ENCODE results near the gene GLYAT. TPM values are rescaled to one million over a fixed set of nuclear protein-coding genes. Genes with fewer than 3 reads are reported as not detected.
A peak's percentile ranks its signal among the peaks of the same experiment; 100 is the strongest.
"Not testable (repeated sequence)": the region's sequence is repeated elsewhere in the genome, so short reads cannot be mapped to it uniquely, and the experiment has no call there.

The GLYAT gene
- total RNA-seq, 1 donor from 2014 or later: not detected

DNA sequence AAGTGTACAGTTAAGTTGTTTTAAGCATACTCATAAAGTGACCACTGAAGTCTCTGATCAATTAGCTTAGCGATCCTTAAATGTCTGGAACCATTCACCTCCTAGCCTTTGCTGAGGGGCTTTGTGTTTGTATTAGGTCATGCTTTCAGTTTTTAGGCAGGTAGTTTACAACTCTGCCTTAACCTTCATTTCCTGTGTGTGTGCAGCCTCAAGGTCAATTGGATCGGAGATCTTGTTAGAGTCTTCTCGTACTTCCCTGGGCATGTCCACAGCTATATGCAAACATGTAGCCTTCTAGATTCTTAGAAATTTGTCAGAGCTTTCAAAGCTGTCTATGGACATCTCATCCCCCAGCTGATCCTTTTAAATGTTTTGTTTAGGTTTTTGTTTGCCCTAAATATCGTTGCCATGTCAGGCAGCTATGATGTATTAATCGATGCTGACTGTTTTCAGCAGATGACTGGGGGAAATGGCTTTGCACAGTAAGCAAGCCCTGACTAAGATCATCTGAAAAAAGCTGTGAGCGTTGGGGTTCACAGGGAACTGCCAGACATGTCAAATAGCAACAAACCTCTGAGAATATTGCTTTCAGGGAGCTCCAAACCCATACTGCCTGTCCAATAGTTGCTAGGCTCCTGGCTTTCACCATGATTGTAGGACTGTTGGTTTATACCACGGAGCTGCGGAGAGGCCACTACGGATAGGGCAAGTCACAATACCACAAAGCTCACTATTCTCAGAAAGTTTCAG, 45.6 kb downstream of the GLYAT start:
- H3K27ac Mint-ChIP-seq (ENCODE audit: unreplicated experiment): no peak overlapping the region
- peaks cover 15% of the 10 kb centered on the region for H3K27me3 Mint-ChIP-seq (ENCODE audit: low read depth)
- H3K4me1 Mint-ChIP-seq: no peaks in the 10 kb centered on the region
- TF ChIP-seq, protein P1, sequence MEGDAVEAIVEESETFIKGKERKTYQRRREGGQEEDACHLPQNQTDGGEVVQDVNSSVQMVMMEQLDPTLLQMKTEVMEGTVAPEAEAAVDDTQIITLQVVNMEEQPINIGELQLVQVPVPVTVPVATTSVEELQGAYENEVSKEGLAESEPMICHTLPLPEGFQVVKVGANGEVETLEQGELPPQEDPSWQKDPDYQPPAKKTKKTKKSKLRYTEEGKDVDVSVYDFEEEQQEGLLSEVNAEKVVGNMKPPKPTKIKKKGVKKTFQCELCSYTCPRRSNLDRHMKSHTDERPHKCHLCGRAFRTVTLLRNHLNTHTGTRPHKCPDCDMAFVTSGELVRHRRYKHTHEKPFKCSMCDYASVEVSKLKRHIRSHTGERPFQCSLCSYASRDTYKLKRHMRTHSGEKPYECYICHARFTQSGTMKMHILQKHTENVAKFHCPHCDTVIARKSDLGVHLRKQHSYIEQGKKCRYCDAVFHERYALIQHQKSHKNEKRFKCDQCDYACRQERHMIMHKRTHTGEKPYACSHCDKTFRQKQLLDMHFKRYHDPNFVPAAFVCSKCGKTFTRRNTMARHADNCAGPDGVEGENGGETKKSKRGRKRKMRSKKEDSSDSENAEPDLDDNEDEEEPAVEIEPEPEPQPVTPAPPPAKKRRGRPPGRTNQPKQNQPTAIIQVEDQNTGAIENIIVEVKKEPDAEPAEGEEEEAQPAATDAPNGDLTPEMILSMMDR (conservative IDR thresholded peaks at IDR 0.05): no peak
- no peak overlapping the region for H3K4me3 Mint-ChIP-seq
- H3K9me3 Mint-ChIP-seq: peaks cover 8% of the 10 kb centered on the region
- H3K36me3 Mint-ChIP-seq (ENCODE audit: low read depth): no peaks in the 10 kb centered on the region
- DNase-seq (ENCODE audit: low read depth, low spot score): no peak

DNA sequence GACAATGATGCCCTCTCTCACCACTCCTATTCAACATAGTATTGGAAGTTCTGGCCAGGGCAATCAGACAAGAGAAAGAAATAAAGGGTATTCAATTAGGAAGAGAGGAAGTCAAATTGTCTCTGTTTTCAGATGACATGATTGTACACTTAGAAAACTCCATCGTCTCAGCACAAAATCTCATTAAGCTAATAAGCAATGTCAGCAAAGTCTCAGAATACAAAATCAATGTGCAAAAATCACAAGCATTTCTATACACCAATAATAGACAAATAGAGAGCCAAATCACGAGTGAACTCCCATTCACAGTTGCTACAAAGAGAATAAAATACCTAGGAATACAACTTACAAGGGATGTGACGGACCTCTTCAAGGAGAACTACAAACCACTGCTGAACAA, 49.1 kb downstream of the GLYAT start:
- H3K27ac Mint-ChIP-seq (ENCODE audit: unreplicated experiment); H3K4me3 Mint-ChIP-seq; DNase-seq (ENCODE audit: low read depth, low spot score); H3K4me1 Mint-ChIP-seq; H3K9me3 Mint-ChIP-seq; H3K36me3 Mint-ChIP-seq (ENCODE audit: low read depth): not testable (repeated sequence)
- peaks cover 25% of the 10 kb centered on the region for H3K27me3 Mint-ChIP-seq (ENCODE audit: low read depth)

DNA sequence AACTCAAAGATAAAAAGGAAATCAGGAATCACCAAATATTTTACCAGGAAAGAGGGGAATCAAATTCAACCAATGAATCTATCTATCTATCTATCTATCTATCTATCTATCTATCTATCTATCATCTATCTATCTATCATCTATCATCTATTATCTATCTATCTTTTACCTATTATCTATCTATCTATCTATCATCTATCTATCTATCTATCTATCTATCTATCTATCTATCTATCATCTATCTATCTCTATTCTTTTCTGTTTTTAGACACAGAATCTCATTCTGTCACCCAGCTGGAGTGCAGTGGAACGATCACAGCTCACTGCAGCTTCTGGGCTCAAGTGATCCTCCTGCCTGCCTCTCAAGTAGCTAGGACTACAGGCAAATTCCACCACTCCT, 54.2 kb downstream of the GLYAT start:
- H3K4me3 Mint-ChIP-seq; DNase-seq (ENCODE audit: low read depth, low spot score); H3K9me3 Mint-ChIP-seq; H3K36me3 Mint-ChIP-seq (ENCODE audit: low read depth); H3K27ac Mint-ChIP-seq (ENCODE audit: unreplicated experiment); H3K4me1 Mint-ChIP-seq: not testable (repeated sequence)
- peaks cover 20% of the 10 kb centered on the region for H3K27me3 Mint-ChIP-seq (ENCODE audit: low read depth)

DNA sequence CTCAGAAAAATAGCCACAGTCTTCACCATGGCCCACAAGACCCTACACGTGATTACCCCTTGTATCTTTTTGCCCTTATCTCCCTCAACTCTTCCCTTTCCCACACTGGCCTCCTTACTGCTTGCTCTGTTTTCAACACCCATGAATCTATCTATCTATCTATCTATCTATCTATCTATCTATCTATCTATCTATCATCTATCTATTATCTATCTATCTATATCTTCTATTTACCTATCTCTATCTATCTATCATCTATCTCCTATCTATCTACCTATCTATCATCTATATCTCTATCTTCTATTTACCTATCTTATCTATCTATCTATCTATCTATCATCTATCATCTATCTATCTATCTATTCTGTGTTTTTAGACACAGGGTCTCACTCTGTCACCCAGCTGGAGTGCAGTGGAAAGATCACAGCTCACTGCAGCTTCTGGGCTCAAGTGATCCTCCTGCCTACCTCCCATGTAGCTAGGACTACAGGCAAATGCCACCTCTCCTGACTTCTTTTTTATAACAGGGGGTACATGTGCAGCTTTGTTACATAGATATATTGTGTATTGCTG, 55.1 kb downstream of the GLYAT start:
- Mint-ChIP-seq H3K27me3 (ENCODE audit: low read depth) (peaks cover 23% of the 10 kb centered on the region), H3K4me1 (no peaks in the 10 kb centered on the region), H3K4me3 (no peak overlapping the region), H3K36me3 (ENCODE audit: low read depth) (no peaks in the 10 kb centered on the region), H3K9me3 (peaks cover 5% of the 10 kb centered on the region), H3K27ac (ENCODE audit: unreplicated experiment) (no peak overlapping the region)
- TF ChIP-seq, protein P1 (conservative IDR thresholded peaks at IDR 0.05): no peak
- no peak for DNase-seq (ENCODE audit: low read depth, low spot score)

DNA sequence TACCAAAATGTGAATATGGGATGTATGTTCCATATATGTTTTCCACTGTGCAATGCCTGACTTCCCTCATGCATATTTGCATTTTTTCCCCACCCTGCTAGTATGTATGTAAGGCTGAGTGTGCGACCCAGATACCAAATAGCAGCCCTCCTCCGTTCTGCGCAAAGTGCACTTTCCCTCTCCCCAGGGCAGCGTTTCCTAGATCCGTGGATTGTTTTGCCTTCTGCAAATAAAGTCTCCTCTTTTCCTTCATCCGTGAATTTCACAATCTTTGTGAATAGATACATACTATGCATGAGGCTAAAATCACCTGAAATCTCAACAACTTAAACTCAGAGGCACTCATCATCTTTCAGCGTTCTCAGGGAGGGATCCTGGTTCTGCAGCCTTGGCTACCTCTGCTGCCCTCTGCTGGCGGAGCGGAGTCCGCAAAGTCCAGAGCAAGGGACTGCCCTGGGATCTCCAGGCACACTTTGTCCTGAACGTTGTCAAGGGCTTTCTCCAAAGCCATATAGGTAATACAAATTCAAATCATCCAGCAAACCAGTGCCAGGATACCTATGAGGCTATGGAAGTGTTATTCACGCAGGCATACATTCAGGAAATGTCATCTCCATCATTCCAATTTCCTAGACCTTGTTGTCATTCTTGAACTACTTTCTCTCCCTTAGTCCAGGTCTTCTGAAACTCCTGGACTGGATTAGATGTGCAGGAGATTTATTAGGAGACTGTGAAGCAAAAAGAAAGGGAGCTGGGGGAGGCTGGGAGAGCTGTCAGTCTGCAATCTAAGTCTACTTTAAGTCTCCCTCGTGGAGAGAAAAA, 56.2 kb downstream of the GLYAT start:
- Mint-ChIP-seq H3K4me3 (no peak overlapping the region), H3K4me1 (no peaks in the 10 kb centered on the region), H3K27ac (ENCODE audit: unreplicated experiment) (no peak overlapping the region), H3K27me3 (ENCODE audit: low read depth) (peaks cover 17% of the 10 kb centered on the region), H3K9me3 (no peaks in the 10 kb centered on the region), H3K36me3 (ENCODE audit: low read depth) (no peaks in the 10 kb centered on the region)
- TF ChIP-seq, protein P1 (conservative IDR thresholded peaks at IDR 0.05): peak; percentile 90
- DNase-seq (ENCODE audit: low read depth, low spot score): peak; percentile 75

DNA sequence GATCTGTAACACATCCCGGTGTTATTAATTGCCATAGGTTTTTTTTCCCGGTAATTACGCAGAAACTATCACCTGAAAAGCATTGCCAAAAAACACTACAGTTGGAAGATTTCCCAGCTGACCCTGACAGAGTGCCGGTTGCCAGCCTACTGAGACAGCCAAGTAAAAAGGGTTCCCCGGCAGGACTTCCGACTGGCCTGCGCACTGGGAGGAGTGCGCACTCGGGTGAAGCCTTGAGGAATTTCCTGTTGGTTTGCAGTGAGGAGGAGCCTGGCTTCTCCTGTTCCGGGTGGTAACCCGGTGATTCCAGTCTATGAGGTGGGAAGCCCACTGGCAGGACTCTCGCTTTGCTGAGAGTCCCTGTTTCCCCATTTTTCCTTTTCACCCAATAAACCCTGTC, 57.1 kb downstream of the GLYAT start:
- Mint-ChIP-seq H3K27ac (ENCODE audit: unreplicated experiment) (no peak overlapping the region), H3K9me3 (no peaks in the 10 kb centered on the region), H3K4me3 (no peak overlapping the region), H3K36me3 (ENCODE audit: low read depth) (no peaks in the 10 kb centered on the region), H3K4me1 (no peaks in the 10 kb centered on the region), H3K27me3 (ENCODE audit: low read depth) (peaks cover 17% of the 10 kb centered on the region)
- TF ChIP-seq, protein P1 (conservative IDR thresholded peaks at IDR 0.05): no peak
- no peak for DNase-seq (ENCODE audit: low read depth, low spot score)

Data from neural crest cell (in vitro differentiated cells).